ENCODE measurements around the gene TSPAN10. TPM values are rescaled to one million over a fixed set of nuclear protein-coding genes. Genes with fewer than 3 reads are reported as not detected.

Gene TSPAN10
- total and polyA plus RNA-seq, 9 of the 15 experiments (the other 6 are each of a cell fraction or from before 2014, with no cell fraction given) = 0.05 to 0.31 (median 0.13) TPM; not detected in 1

- TF ChIP-seq, protein P1, sequence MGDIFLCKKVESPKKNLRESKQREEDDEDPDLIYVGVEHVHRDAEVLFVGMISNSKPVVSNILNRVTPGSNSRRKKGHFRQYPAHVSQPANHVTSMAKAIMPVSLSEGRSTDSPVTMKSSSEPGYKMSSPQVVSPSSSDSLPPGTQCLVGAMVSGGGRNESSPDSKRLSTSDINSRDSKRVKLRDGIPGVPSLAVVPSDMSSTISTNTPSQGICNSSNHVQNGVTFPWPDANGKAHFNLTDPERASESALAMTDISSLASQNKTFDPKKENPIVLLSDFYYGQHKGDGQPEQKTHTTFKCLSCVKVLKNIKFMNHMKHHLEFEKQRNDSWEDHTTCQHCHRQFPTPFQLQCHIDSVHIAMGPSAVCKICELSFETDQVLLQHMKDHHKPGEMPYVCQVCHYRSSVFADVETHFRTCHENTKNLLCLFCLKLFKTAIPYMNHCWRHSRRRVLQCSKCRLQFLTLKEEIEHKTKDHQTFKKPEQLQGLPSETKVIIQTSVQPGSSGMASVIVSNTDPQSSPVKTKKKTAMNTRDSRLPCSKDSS (IDR thresholded peaks at IDR 0.05; ENCODE audit: low read depth, partially characterized antibody) = no peak
- TF ChIP-seq POLR2B (IDR thresholded peaks at IDR 0.05; ENCODE audit: low read depth, partially characterized antibody) (peak; percentile 55), ETS2 (tag; IDR thresholded peaks at IDR 0.05; ENCODE audit: borderline replicate concordance, poor library complexity, severe bottlenecking) (peak; percentile 68), ZNF274 (IDR thresholded peaks at IDR 0.05; ENCODE audit: borderline replicate concordance, low read depth, low read length) (no peak), NONO (IDR thresholded peaks at IDR 0.05; ENCODE audit: low read depth in 2 of 2, low read length in 1 of 2) (peak; percentile 69 to 97), SIRT6 (IDR thresholded peaks at IDR 0.05; ENCODE audit: low read depth, low read length) (no peak), NR2C1 (IDR thresholded peaks at IDR 0.05) (no peak), NR2C1 (tag; IDR thresholded peaks at IDR 0.05) (no peak), CBFA2T3 (IDR thresholded peaks at IDR 0.05) (no peak), SMAD4 (CRISPR knock-in tag; conservative IDR thresholded peaks at IDR 0.05) (peak; percentile 95), SAP30 (IDR thresholded peaks at IDR 0.05; ENCODE audit: borderline replicate concordance, insufficient read depth, low read depth, low read length, poor library complexity, severe bottlenecking) (peak; percentile 80), CCNT2 (IDR thresholded peaks at IDR 0.05; ENCODE audit: borderline replicate concordance, extremely low read depth, insufficient read length, low read depth, low read length) (peak; percentile 90), ZNF316 (IDR thresholded peaks at IDR 0.05) (peak; percentile 68), HOXB6 (CRISPR knock-in tag; IDR thresholded peaks at IDR 0.05; ENCODE audit: borderline replicate concordance) (no peak), UBTF (IDR thresholded peaks at IDR 0.05; ENCODE audit: borderline replicate concordance in 1 of 2, low read depth in 2 of 2, low read length in 2 of 2) (peak; percentile 56 to 72; a peak in 2 of 4 replicates), HMGN3 (IDR thresholded peaks at IDR 0.05; ENCODE audit: borderline replicate concordance, extremely low read depth, insufficient read length, low read depth, low read length) (peak; percentile 72), NFIC (IDR thresholded peaks at IDR 0.05) (0 out of 2 replicates have a peak, but pooled peaks have one; percentile 22), FOSL1 (tag; conservative IDR thresholded peaks at IDR 0.05) (peak; percentile 47)
- TF ChIP-seq, protein P2, sequence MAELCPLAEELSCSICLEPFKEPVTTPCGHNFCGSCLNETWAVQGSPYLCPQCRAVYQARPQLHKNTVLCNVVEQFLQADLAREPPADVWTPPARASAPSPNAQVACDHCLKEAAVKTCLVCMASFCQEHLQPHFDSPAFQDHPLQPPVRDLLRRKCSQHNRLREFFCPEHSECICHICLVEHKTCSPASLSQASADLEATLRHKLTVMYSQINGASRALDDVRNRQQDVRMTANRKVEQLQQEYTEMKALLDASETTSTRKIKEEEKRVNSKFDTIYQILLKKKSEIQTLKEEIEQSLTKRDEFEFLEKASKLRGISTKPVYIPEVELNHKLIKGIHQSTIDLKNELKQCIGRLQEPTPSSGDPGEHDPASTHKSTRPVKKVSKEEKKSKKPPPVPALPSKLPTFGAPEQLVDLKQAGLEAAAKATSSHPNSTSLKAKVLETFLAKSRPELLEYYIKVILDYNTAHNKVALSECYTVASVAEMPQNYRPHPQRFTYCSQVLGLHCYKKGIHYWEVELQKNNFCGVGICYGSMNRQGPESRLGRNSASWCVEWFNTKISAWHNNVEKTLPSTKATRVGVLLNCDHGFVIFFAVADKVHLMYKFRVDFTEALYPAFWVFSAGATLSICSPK (IDR thresholded peaks at IDR 0.05; ENCODE audit: borderline replicate concordance) = no peak
- TF ChIP-seq, protein P3, sequence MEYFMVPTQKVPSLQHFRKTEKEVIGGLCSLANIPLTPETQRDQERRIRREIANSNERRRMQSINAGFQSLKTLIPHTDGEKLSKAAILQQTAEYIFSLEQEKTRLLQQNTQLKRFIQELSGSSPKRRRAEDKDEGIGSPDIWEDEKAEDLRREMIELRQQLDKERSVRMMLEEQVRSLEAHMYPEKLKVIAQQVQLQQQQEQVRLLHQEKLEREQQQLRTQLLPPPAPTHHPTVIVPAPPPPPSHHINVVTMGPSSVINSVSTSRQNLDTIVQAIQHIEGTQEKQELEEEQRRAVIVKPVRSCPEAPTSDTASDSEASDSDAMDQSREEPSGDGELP (CRISPR knock-in tag; IDR thresholded peaks at IDR 0.05; ENCODE audit: borderline replicate concordance) = peak; percentile 66; the same call in 1 of the 2 replicates
Measured at GRCh38 chr17:81636505-81637288, at the start of gene TSPAN10, which contains the start of gene NPLOC4 (continued).
